ENCODE data around the gene PPP2R2B. TPM values are rescaled to one million over a fixed set of nuclear protein-coding genes. Genes with fewer than 3 reads are reported as not detected.

The PPP2R2B gene
- total RNA-seq, 4 donors from 2014 or later, result 0.53 to 2.0 (median 1.1) TPM

DNA sequence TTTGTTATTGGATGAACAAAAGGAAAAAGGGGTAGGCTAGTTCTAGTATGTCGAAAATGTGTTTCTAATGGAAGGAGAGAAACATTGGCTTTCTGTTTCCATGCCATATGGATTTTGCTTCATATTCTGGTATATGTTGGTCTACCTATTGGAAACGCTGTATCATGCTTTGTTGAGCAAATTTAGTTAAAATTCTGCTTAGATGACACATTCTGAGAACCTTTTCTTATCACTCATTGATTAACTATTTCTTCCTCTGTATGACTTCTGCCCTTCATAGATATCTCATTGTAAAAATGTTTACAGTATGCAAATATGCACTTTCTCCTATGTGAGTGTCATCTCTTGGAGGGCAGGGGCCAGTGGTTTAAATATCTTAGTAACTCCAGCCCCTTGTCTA, 293.8 kb downstream of the PPP2R2B start:
- no peak for DNase-seq
- H3K9me3 ChIP-seq, result no peaks in the 10 kb centered on the region
- WGBS, 2 donors, result 65 to 88% methylated on average over 2 of the region's 2 CpGs
- intact Hi-C loops (cut with DNase I), result no loop called here
- H3K27me3 ChIP-seq, result peaks cover 0 to 4% (median 0%) of the 10 kb centered on the region in 4 donors
- no peak overlapping the region for H3K27ac ChIP-seq
- no peaks in the 10 kb centered on the region for H3K36me3 ChIP-seq
- peaks cover 0 to 12% (median 0%) of the 10 kb centered on the region in 3 donors for H3K4me1 ChIP-seq
- H3K4me3 ChIP-seq, result no peak overlapping the region
- TF ChIP-seq, protein P1, sequence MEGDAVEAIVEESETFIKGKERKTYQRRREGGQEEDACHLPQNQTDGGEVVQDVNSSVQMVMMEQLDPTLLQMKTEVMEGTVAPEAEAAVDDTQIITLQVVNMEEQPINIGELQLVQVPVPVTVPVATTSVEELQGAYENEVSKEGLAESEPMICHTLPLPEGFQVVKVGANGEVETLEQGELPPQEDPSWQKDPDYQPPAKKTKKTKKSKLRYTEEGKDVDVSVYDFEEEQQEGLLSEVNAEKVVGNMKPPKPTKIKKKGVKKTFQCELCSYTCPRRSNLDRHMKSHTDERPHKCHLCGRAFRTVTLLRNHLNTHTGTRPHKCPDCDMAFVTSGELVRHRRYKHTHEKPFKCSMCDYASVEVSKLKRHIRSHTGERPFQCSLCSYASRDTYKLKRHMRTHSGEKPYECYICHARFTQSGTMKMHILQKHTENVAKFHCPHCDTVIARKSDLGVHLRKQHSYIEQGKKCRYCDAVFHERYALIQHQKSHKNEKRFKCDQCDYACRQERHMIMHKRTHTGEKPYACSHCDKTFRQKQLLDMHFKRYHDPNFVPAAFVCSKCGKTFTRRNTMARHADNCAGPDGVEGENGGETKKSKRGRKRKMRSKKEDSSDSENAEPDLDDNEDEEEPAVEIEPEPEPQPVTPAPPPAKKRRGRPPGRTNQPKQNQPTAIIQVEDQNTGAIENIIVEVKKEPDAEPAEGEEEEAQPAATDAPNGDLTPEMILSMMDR (IDR thresholded peaks at IDR 0.05), result no peak
- no peak for TF ChIP-seq POLR2A (IDR thresholded peaks at IDR 0.05)

DNA sequence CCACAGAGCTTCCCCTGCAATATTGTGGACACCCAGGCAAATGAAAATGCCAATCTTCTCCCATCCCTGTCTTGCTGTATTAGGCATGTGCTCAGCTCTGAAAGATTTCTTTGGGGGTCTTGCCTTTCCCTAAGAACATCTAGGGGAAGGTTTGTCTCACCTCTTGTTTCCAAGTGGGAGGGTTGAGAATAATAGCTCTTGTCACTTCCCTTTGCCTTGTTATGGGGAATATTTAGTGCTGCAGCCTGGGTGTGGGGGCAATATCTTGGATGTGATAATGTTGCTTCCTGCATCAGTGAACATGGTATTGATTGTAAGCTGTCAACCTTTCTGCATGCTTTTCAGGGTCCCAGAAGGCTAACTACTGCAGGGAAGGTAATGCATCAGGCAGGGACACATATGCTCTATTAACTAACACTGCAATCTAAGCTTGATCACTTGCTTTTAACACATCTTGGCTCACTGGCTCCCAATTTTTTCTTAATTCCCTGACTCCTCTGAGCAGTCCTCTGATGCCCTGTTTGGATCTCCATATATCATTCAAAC, 296.4 kb downstream of the PPP2R2B start:
- Histone ChIP-seq H3K4me1 (no peaks in the 10 kb centered on the region), H3K27ac (no peak overlapping the region), H3K36me3 (no peaks in the 10 kb centered on the region), H3K9me3 (no peaks in the 10 kb centered on the region), H3K27me3 (peaks cover 0 to 4% (median 0%) of the 10 kb centered on the region in 4 donors), H3K4me3 (no peak overlapping the region)
- TF ChIP-seq, protein P1 (IDR thresholded peaks at IDR 0.05), result no peak
- no peak for TF ChIP-seq POLR2A (IDR thresholded peaks at IDR 0.05)
- intact Hi-C loops (cut with DNase I), result no loop called here
- no peak for DNase-seq

DNA sequence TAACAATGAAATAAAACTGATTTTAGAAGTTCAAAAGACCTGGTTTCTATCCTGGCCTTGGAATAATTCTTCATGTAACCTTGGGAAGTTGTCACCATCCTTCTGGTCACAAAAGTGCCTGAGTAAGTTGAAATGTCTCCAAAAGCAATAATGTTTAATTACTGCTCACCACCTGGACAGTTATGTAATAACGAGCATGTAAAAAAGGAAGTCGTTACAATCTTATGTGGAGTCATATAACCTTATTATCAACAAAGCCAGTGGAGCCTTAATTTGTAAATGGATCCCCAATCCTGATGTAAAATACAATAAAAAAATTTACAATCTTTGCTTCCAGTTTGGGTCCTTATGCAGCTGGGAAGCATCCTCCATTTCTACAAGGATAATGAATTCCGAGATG, 298.3 kb downstream of the PPP2R2B start:
- Histone ChIP-seq H3K4me3 (no peak overlapping the region), H3K4me1 (no peaks in the 10 kb centered on the region), H3K36me3 (no peaks in the 10 kb centered on the region), H3K27me3 (peaks cover 0 to 8% (median 0%) of the 10 kb centered on the region in 4 donors), H3K27ac (no peak overlapping the region), H3K9me3 (peaks cover 0 to 7% (median 0%) of the 10 kb centered on the region in 3 donors)
- intact Hi-C loops (cut with DNase I), result no loop called here
- no peak for DNase-seq
- TF ChIP-seq POLR2A (IDR thresholded peaks at IDR 0.05), result no peak
- TF ChIP-seq, protein P1 (IDR thresholded peaks at IDR 0.05), result no peak
- 81 to 85% methylated on average over 3 of the region's 3 CpGs for WGBS, 2 donors

DNA sequence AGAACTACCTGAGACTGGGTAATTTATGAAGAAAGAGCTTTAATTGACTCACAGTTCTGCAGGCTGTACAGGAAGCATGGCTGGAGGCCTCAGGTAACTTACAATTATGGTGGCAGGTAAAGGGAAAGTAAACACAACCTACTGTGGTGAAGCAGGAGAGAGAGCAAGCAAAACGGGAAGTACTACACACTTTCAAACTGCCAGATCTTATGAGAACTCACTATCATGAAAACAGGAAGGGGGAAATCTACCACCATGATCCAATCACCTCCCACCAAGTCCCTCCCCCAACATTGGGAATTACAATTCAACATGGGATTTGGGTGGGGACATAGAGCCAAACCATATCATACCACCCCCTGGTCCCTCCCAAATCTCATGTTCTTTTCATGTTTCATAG, 303.8 kb downstream of the PPP2R2B start:
- no peak overlapping the region for H3K27ac ChIP-seq
- H3K4me3 ChIP-seq, result no peak overlapping the region
- DNase-seq, result no peak
- H3K36me3 ChIP-seq, result no peaks in the 10 kb centered on the region
- no peaks in the 10 kb centered on the region for H3K4me1 ChIP-seq
- intact Hi-C loops (cut with DNase I), result no loop called here
- TF ChIP-seq POLR2A (IDR thresholded peaks at IDR 0.05), result no peak
- TF ChIP-seq, protein P1 (IDR thresholded peaks at IDR 0.05), result no peak
- peaks cover 0 to 7% (median 0%) of the 10 kb centered on the region in 3 donors for H3K9me3 ChIP-seq
- WGBS, 2 donors, result 56 to 71% methylated on average over 1 of the region's 1 CpG
- peaks cover 0 to 4% (median 0%) of the 10 kb centered on the region in 4 donors for H3K27me3 ChIP-seq

DNA sequence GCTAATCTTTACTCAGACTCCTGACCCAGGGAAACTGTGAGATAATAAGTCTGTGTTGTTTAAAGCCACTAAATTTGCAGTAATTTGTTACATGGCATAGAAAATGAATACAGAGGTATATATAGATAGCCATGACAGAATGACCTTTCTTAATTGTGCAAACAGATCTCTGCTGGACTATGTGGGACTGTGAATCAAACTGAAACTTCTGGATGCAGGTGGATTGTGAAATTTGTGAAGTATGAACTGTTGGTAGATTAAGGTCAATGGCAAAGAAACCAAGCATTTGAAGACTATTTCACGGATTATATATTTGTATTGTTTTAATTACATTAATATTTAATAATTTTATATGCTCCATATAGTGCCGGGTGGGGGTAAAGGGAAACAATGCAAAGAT, 310.4 kb downstream of the PPP2R2B start:
- DNase-seq, result no peak
- H3K36me3 ChIP-seq, result no peaks in the 10 kb centered on the region
- no peaks in the 10 kb centered on the region for H3K9me3 ChIP-seq
- H3K4me3 ChIP-seq, result no peak overlapping the region
- H3K27me3 ChIP-seq, result no peaks in the 10 kb centered on the region
- WGBS, 2 donors, result 87 to 88% methylated on average over 2 of the region's 2 CpGs
- no peaks in the 10 kb centered on the region for H3K4me1 ChIP-seq
- TF ChIP-seq POLR2A (IDR thresholded peaks at IDR 0.05), result no peak
- TF ChIP-seq, protein P1 (IDR thresholded peaks at IDR 0.05), result no peak
- intact Hi-C loops (cut with DNase I), result no loop called here
- H3K27ac ChIP-seq, result no peak overlapping the region

Data from esophagus squamous epithelium (tissue), 5 donors.